HG03354 (cell line): ENCODE measurements around the gene TMEM147.
A peak's percentile ranks its signal among the peaks of the same experiment; 100 is the strongest.

ENCODE experiments used
- ATAC-seq: cut with Tn5 transposase; IDR thresholded peaks from one replicate; pipeline ENCODE4 v1.9.1; 2021; ENCODE audit warnings: mild to moderate bottlenecking; ENCODE audit not compliant: unreplicated experiment, poor library complexity, severe bottlenecking

TMEM147 gene

GRCh38 chr19:35596366-35596999 is 51.1 kb downstream of the TMEM147 start:
- ATAC-seq, result peak; percentile 63
